ENCODE data around the gene TMUB1. TPM values are rescaled to one million over a fixed set of nuclear protein-coding genes. Genes with fewer than 3 reads are reported as not detected.

Gene TMUB1
- total and polyA plus RNA-seq, 9 of the 15 experiments (the other 6 are each of a cell fraction or from before 2014, with no cell fraction given), result 0.14 to 241 (median 74.1) TPM

- TF ChIP-seq MYNN (IDR thresholded peaks at IDR 0.05) (peak; percentile 50; the same call in 1 of the 2 replicates), MYNN (CRISPR knock-in tag; IDR thresholded peaks at IDR 0.05) (no peak; the same call in 1 of the 2 replicates)
- TF ChIP-seq, protein P1, sequence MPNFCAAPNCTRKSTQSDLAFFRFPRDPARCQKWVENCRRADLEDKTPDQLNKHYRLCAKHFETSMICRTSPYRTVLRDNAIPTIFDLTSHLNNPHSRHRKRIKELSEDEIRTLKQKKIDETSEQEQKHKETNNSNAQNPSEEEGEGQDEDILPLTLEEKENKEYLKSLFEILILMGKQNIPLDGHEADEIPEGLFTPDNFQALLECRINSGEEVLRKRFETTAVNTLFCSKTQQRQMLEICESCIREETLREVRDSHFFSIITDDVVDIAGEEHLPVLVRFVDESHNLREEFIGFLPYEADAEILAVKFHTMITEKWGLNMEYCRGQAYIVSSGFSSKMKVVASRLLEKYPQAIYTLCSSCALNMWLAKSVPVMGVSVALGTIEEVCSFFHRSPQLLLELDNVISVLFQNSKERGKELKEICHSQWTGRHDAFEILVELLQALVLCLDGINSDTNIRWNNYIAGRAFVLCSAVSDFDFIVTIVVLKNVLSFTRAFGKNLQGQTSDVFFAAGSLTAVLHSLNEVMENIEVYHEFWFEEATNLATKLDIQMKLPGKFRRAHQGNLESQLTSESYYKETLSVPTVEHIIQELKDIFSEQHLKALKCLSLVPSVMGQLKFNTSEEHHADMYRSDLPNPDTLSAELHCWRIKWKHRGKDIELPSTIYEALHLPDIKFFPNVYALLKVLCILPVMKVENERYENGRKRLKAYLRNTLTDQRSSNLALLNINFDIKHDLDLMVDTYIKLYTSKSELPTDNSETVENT (CRISPR knock-in tag; IDR thresholded peaks at IDR 0.05), result peak; percentile 6; the same call in 1 of the 2 replicates
- TF ChIP-seq, protein P2, sequence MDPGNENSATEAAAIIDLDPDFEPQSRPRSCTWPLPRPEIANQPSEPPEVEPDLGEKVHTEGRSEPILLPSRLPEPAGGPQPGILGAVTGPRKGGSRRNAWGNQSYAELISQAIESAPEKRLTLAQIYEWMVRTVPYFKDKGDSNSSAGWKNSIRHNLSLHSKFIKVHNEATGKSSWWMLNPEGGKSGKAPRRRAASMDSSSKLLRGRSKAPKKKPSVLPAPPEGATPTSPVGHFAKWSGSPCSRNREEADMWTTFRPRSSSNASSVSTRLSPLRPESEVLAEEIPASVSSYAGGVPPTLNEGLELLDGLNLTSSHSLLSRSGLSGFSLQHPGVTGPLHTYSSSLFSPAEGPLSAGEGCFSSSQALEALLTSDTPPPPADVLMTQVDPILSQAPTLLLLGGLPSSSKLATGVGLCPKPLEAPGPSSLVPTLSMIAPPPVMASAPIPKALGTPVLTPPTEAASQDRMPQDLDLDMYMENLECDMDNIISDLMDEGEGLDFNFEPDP (CRISPR knock-in tag; IDR thresholded peaks at IDR 0.05), result no peak
Measured at GRCh38 chr7:151123822-151124464, 40.6 kb upstream of the TMUB1 start (continued).

GRCh38 chr7:151123158-151123821 is 40.0 kb upstream of the TMUB1 start:
- BruUV-seq (replicated peaks), result no TSS peak
- in situ Hi-C loops (cut with MboI) (no loop called here), intact Hi-C loops (cut with micrococcal nuclease) (no loop called here)
- WGBS (ENCODE audit: insufficient coverage, low coverage, missing lambda C conversion rate), result 90% methylated on average over 48 of the region's 50 CpGs
- H3K36me3 ChIP-seq (ENCODE audit: control insufficient read depth, insufficient read depth, low read length), result peaks cover 95% of the 10 kb centered on the region
- ChIA-PET POLR2A (interaction anchor here (0.9 to 1.2 kb wide), 5 partner anchors 9 to 121 kb away, joined by 3 to 7 read pairs (median 4); no protein-coding TSS in a partner anchor), CTCF (ENCODE audit: low intra/inter-chr PET ratio) (interaction anchor here (0.6 to 4.4 kb wide), 9 partner anchors 11 to 326 kb away, joined by 3 to 74 read pairs (median 6); partner anchors contain the start of gene GBX1)
- peaks cover 0 to 49% of the 10 kb centered on the region in 2 experiments; a peak in 1 of 5 replicates for H3K4me1 ChIP-seq (replicated peaks in 1 of 2; ENCODE audit: control insufficient read depth in 2 of 2, insufficient read depth in 2 of 2, low read length in 2 of 2)
- peaks cover 10% of the 10 kb centered on the region; the same call in 2 of the 3 replicates for H3K79me2 ChIP-seq (ENCODE audit: control insufficient read depth, insufficient read depth, low read length)
- H2AFZ ChIP-seq (ENCODE audit: low read depth, low read length), result no peak overlapping the region
- no peak overlapping the region for H3K4me3 ChIP-seq
- ATAC-seq (peak; percentile 10), FAIRE-seq (no peak), DNase-seq (ENCODE audit: extremely low read depth in 1 of 4, low spot score in 3 of 4) (no peak)
- no peaks in the 10 kb centered on the region for H3K9me3 ChIP-seq (replicated peaks; ENCODE audit: control insufficient read depth, insufficient read depth, low read depth, low read length)
- H3K4me2 ChIP-seq (ENCODE audit: insufficient read depth, low read length), result no peak overlapping the region
- 0 out of 4 replicates have a peak overlapping the region, but pooled peaks of 1 of the 2 experiments have one; percentile 1 for H3K9ac ChIP-seq (ENCODE audit: insufficient read depth in 1 of 2, low read depth in 2 of 2, low read length in 2 of 2)
- H3K9me1 ChIP-seq (ENCODE audit: control insufficient read depth, insufficient read depth, low read length), result peaks cover 5% of the 10 kb centered on the region
- H4K20me1 ChIP-seq (replicated peaks; ENCODE audit: control insufficient read depth, insufficient read depth, low read length), result peaks cover 15% of the 10 kb centered on the region
- H3K27ac ChIP-seq (ENCODE audit: extremely low read depth, low read depth, low read length), result no peak overlapping the region
- no peaks in the 10 kb centered on the region; a peak in 1 of 5 replicates for H3K27me3 ChIP-seq (ENCODE audit: control insufficient read depth in 2 of 2, insufficient read depth in 2 of 2, low read length in 2 of 2)
- TF ChIP-seq TOE1 (IDR thresholded peaks at IDR 0.05; ENCODE audit: borderline replicate concordance), result no peak
- no peak for TF ChIP-seq TOE1 (CRISPR knock-in tag; IDR thresholded peaks at IDR 0.05; ENCODE audit: borderline replicate concordance, low read depth)
- TF ChIP-seq, protein P3, sequence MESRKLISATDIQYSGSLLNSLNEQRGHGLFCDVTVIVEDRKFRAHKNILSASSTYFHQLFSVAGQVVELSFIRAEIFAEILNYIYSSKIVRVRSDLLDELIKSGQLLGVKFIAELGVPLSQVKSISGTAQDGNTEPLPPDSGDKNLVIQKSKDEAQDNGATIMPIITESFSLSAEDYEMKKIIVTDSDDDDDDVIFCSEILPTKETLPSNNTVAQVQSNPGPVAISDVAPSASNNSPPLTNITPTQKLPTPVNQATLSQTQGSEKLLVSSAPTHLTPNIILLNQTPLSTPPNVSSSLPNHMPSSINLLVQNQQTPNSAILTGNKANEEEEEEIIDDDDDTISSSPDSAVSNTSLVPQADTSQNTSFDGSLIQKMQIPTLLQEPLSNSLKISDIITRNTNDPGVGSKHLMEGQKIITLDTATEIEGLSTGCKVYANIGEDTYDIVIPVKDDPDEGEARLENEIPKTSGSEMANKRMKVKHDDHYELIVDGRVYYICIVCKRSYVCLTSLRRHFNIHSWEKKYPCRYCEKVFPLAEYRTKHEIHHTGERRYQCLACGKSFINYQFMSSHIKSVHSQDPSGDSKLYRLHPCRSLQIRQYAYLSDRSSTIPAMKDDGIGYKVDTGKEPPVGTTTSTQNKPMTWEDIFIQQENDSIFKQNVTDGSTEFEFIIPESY (CRISPR knock-in tag; IDR thresholded peaks at IDR 0.05), result peak; percentile 21; the same call in 1 of the 2 replicates
- no peak for TF ChIP-seq MEIS2 (IDR thresholded peaks at IDR 0.05; ENCODE audit: partially characterized antibody)
- TF ChIP-seq ZEB2 (IDR thresholded peaks at IDR 0.05), result no peak
- no peak for TF ChIP-seq ZNF175 (CRISPR knock-in tag; IDR thresholded peaks at IDR 0.05; ENCODE audit: low read depth)

Measured in K562 (cell line).